HG02571 (cell line): ENCODE measurements around the gene RPTOR.
"Not testable (repeated sequence)": the region's sequence is repeated elsewhere in the genome, so short reads cannot be mapped to it uniquely, and the experiment has no call there.

Source experiments
- ATAC-seq: cut with Tn5 transposase; IDR thresholded peaks from one replicate; pipeline ENCODE4 v1.9.1; 2021; ENCODE audit warnings: mild to moderate bottlenecking, moderate library complexity; ENCODE audit not compliant: unreplicated experiment

Gene RPTOR

GRCh38 chr17:80691784-80692183 is 147.1 kb downstream of the RPTOR start:
- ATAC-seq = no peak

- ATAC-seq = no peak
Measured at GRCh38 chr17:80692931-80693467, 148.4 kb downstream of the RPTOR start.

GRCh38 chr17:80693511-80693910 is 148.9 kb downstream of the RPTOR start:
- no peak for ATAC-seq

- ATAC-seq = no peak
Measured at GRCh38 chr17:80694085-80694991, 149.7 kb downstream of the RPTOR start.

- no peak for ATAC-seq
Measured at GRCh38 chr17:80694992-80695912, 150.6 kb downstream of the RPTOR start.

- ATAC-seq = no peak
Measured at GRCh38 chr17:80695979-80696378, 151.3 kb downstream of the RPTOR start.

GRCh38 chr17:80696456-80696855 is 151.8 kb downstream of the RPTOR start:
- ATAC-seq = no peak

GRCh38 chr17:80696964-80697363 is 152.3 kb downstream of the RPTOR start:
- no peak for ATAC-seq

- ATAC-seq = no peak
Measured at GRCh38 chr17:80698297-80698696, 153.7 kb downstream of the RPTOR start.

- not testable (repeated sequence) for ATAC-seq
Measured at GRCh38 chr17:80699205-80699604, 154.6 kb downstream of the RPTOR start.

- no peak for ATAC-seq
Measured at GRCh38 chr17:80701730-80702129, 157.1 kb downstream of the RPTOR start.

GRCh38 chr17:80702315-80703141 is 157.9 kb downstream of the RPTOR start:
- no peak for ATAC-seq

- no peak for ATAC-seq
Measured at GRCh38 chr17:80703142-80703478, 158.5 kb downstream of the RPTOR start.

GRCh38 chr17:80704381-80704819 is 159.8 kb downstream of the RPTOR start:
- ATAC-seq = no peak

GRCh38 chr17:80704894-80705293 is 160.3 kb downstream of the RPTOR start:
- ATAC-seq = no peak

GRCh38 chr17:80705988-80706387 is 161.3 kb downstream of the RPTOR start:
- ATAC-seq = no peak

GRCh38 chr17:80706463-80706867 is 161.8 kb downstream of the RPTOR start:
- no peak for ATAC-seq

GRCh38 chr17:80708480-80708879 is 163.8 kb downstream of the RPTOR start:
- ATAC-seq = no peak

GRCh38 chr17:80709090-80709695 is 164.6 kb downstream of the RPTOR start:
- no peak for ATAC-seq

GRCh38 chr17:80710714-80711302 is 166.2 kb downstream of the RPTOR start:
- no peak for ATAC-seq
